Kidney glomerular epithelial cell (primary cell): ENCODE data around the gene UPF2.
A peak's percentile ranks its signal among the peaks of the same experiment; 100 is the strongest.

Experiments used
- DNase-seq: peaks from one replicate; lab custom pipeline; 2025; lab: John Stamatoyannopoulos, UW

The UPF2 gene

GRCh38 chr10:11881477-11882417 is 160.9 kb downstream of the UPF2 start:
- DNase-seq: peak; percentile 74

- DNase-seq: no peak
These were observed 161.6 kb downstream of the UPF2 start for GRCh38 chr10:11881030-11881476.

- DNase-seq: no peak
These were observed 162.2 kb downstream of the UPF2 start for GRCh38 chr10:11880151-11881029.

- no peak for DNase-seq
These were observed 163.1 kb downstream of the UPF2 start for GRCh38 chr10:11879387-11880094.

GRCh38 chr10:11878776-11879175 is 163.8 kb downstream of the UPF2 start:
- no peak for DNase-seq

- DNase-seq: no peak
These were observed 165.1 kb downstream of the UPF2 start for GRCh38 chr10:11877591-11877905.

GRCh38 chr10:11876805-11877590 is 165.6 kb downstream of the UPF2 start:
- no peak for DNase-seq

- no peak for DNase-seq
These were observed 166.3 kb downstream of the UPF2 start for GRCh38 chr10:11876324-11876723.

- DNase-seq: peak; percentile 88
These were observed 166.9 kb downstream of the UPF2 start for GRCh38 chr10:11875494-11876281.

- no peak for DNase-seq
These were observed 167.8 kb downstream of the UPF2 start for GRCh38 chr10:11874568-11875493.

GRCh38 chr10:11871466-11871865 is 171.1 kb downstream of the UPF2 start:
- DNase-seq: no peak

GRCh38 chr10:11870900-11871400 is 171.7 kb downstream of the UPF2 start:
- DNase-seq: no peak

GRCh38 chr10:11870461-11870780 is 172.2 kb downstream of the UPF2 start:
- DNase-seq: no peak
